Stimulated activated CD8-positive, alpha-beta memory T cell treated with anti-CD3 and anti-CD28 coated beads, Interleukin-4, amount 100 ng/mL, for 1 hour (primary cell): ENCODE data around the gene SETD9.

Source experiments
- DNase-seq, 2 donors: peaks; one replicate each; pipeline ENCODE4 v3.0.0-alpha.2; 2020; ENCODE audit warnings: low read depth in 2 of 2, low spot score in 1 of 2

SETD9 gene

GRCh38 chr5:56934325-56934724 is 24.9 kb downstream of the SETD9 start:
- no peak for DNase-seq

GRCh38 chr5:56938858-56939257 is 29.5 kb downstream of the SETD9 start:
- DNase-seq = no peak

GRCh38 chr5:56941981-56942380 is 32.6 kb downstream of the SETD9 start:
- DNase-seq = no peak

- no peak for DNase-seq
Measured at GRCh38 chr5:56947052-56947451, 37.7 kb downstream of the SETD9 start.

GRCh38 chr5:56950626-56951125 is 41.3 kb downstream of the SETD9 start:
- peak in 1 of 2 donors; percentile 17 for DNase-seq

GRCh38 chr5:56951126-56951945 is 41.9 kb downstream of the SETD9 start:
- no peak for DNase-seq

- peak; percentile 47 to 57 for DNase-seq
Measured at GRCh38 chr5:56951946-56952691, 42.7 kb downstream of the SETD9 start, which contains the start of gene MIER3. Gene MIER3 (minus strand): TSS chr5:56952123. CDS start chr5:56952102, 21 bp downstream.

GRCh38 chr5:56954262-56954661 is 44.9 kb downstream of the SETD9 start:
- no peak for DNase-seq

GRCh38 chr5:56958595-56958994 is 49.2 kb downstream of the SETD9 start:
- DNase-seq = no peak

GRCh38 chr5:56959326-56959725 is 49.9 kb downstream of the SETD9 start:
- DNase-seq = no peak

- no peak for DNase-seq
Measured at GRCh38 chr5:56961746-56962145, 52.4 kb downstream of the SETD9 start.

GRCh38 chr5:56962286-56962685 is 52.9 kb downstream of the SETD9 start:
- no peak for DNase-seq

GRCh38 chr5:56963246-56963645 is 53.9 kb downstream of the SETD9 start:
- DNase-seq = no peak

- no peak for DNase-seq
Measured at GRCh38 chr5:56964173-56964572, 54.8 kb downstream of the SETD9 start.
